T-helper 1 cell (primary cell): Measurements from ENCODE around the gene CHST11.

ENCODE experiments used
- DNase-seq, 5 donors: peaks; one replicate each; pipeline ENCODE4 v3.0.0-alpha.2; 2012 to 2020

CHST11 gene

DNA sequence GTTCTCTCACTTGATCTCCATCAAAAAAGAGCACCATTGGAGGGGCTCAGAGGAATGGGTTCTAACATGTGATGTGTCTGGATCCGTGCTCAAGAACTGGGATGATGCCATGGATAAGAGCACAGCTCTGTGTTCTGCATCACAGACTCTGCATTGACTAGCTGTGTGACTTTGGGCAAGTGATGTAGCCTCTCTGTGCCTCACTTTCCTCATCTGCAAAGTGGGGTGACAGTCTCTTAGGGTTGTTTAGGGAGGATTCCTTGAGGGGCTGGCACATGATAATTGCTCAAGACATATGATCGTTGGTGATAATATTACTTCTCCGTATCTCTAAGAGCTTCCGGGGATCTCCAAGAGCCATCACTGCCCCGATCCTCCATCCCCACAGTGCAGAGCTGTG, 202.3 kb downstream of the CHST11 start:
- DNase-seq: no peak

DNA sequence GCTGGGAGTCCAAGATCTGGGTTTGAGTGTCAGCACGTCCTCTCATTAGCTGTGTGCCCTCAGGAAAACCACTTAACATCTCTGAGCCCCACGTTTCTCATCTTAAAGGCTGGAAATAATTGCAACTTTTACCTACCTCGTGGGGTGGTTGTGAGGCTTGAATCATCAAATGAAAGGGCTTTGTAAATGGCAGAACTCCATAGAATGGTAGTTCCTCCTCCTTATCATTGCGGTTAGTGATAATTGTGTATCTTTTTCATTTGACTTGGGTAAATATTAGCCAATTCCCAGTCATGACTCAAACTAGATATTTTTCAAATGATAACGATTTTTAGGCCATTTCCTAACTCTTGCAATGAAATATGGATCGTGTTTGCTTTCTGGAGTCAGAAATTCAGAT, 205.5 kb downstream of the CHST11 start:
- DNase-seq: no peak

DNA sequence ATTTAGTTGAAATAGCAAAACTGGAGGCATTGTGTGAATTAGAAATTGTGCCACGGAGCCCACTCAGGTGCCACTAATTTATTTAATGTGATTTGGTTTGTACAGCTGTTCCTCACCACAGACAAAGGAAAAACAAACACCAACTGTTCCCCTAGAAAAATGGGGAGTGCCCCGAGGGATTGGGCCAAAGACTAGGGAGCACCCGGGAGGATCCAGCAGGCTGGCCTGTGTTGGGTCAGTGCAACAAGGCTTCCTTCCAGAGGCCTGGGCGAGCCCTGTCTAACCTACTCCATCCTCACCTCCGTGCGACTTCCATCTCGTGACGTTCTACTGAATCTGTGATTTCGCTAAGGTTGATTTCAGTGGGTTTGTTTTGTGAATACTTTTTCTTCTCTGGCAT, 206.2 kb downstream of the CHST11 start:
- DNase-seq: no peak

DNA sequence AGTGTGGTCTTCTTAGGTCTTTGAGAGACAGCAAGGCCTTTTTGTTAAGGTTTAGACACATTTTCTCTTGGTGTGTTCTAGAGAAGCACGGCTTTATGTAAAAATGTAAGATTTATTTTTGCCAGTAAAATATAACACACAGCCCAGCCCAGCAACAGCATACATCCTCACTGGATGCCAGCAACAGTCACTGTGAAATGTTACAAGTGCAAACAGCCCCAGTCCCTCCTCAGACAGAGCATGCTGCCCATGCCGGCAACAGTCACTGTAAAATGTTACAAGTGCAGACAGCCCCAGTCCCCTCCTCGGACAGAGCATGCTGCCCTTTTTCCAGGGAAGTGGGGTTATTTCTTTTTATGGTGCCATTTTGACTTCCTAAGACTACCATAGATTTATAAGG, 207.6 kb downstream of the CHST11 start:
- no peak for DNase-seq

DNA sequence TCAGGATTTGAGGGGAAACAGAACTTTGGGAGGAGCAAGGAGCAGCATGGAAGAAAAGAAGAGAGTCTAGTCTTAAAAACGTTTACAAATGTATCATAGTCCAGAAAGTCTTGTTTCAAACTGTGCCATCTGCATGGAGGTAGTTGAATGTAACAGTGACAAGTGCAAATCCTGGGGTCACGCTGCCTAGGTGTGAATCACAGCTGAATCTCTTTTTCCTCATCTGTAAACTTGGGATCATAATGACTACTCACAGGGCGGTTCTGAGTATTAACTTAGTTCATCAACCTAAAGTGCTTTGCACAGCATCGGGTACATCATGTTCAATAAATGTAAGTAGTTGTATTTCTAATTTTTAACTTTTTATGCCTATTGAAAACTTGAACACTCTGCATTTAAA, 208.5 kb downstream of the CHST11 start:
- no peak for DNase-seq

DNA sequence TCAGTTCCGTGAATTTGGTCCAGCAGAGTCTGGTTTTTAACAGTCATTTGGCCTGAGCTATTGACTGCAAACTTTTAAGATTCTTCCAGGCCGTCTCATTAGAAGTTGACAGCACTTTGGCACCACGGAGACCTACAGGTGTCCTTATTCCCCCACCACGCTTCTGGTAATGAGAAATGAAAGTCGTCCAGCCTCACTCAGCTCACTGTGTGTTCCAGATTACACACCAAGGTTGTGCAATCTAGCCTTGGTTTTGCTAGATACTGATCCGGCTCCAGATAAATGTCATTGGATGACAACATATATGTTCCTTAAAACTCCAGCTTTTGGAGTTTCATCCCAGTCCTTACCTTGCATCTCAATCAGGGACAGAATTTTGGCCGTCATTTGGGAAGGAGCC, 210.4 kb downstream of the CHST11 start:
- DNase-seq: no peak

DNA sequence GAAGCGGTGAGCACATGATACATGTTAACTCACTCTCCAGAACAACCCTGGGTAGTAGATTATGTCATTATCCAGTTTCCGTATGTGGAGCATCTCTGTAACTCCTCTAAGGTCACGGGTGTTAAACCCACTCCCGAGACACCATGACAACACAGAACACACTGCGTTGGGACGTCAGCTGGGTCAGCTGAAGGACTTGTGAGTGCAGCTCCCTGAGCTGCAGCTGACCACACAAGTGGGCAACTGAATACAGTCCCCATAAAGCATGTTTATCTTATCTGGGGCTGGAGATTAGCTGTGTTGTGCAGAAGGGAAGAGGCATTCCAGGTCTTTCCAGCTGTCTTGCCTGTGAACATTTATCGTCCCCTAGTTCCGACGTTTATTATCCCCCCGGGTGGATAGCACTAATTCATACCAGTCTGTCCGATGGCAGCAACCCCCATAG, 211.5 kb downstream of the CHST11 start:
- DNase-seq: no peak

DNA sequence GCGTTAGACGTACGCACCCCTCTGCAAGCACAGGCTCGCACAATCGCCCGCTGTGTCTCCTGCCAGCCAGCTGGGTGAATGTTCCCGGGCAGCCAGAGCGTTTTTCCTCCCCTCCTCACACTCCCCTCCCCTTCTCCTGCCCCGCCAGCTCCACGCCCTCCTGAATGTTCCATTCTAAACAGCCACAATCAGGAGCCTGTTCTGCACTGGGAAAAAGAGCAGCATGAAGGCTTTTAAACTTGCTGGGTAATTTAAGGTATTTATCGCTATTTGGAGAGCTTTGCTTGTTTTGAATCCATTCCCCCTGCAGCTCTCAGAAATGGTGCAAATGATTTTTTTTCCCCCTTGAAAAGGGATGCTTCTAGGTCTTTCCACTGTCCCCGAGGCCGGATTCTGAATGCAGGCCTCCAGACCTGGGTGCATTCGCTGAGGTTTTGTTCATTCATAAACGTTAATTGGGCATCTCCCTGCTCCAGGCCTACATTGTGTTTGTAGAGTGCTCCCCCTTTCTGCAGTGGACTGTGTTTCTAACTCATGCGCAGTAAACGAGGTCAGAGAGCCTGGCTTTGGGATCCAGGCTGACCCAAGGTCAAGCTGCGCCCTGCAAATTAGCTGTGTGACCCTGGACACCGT, 212.5 kb downstream of the CHST11 start:
- no peak for DNase-seq

DNA sequence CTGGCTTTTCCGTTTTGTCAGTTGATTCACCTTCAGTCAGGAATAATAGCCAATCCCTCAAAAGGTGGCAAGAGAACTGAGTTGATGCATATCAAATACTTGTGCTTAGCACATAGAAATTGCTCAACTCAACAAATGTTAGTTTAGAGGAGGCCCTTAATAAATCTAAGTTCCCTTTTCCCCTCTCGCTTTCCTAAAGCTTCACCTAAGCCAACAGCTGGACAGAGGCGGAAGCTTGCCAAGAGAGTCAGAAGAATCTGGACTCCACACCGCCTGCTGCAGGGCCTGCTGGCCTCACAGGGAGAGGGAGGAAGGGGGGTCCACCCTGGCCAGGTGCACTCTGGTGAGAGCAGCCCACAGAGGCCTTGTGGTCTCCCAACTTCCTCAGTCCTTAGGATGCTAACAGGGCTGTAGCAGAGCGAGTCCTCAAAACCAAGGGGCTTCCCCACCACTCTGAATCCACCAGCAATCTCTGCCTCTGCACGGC, 213.1 kb downstream of the CHST11 start:
- DNase-seq: peak in 1 of 5 donors; percentile 61

DNA sequence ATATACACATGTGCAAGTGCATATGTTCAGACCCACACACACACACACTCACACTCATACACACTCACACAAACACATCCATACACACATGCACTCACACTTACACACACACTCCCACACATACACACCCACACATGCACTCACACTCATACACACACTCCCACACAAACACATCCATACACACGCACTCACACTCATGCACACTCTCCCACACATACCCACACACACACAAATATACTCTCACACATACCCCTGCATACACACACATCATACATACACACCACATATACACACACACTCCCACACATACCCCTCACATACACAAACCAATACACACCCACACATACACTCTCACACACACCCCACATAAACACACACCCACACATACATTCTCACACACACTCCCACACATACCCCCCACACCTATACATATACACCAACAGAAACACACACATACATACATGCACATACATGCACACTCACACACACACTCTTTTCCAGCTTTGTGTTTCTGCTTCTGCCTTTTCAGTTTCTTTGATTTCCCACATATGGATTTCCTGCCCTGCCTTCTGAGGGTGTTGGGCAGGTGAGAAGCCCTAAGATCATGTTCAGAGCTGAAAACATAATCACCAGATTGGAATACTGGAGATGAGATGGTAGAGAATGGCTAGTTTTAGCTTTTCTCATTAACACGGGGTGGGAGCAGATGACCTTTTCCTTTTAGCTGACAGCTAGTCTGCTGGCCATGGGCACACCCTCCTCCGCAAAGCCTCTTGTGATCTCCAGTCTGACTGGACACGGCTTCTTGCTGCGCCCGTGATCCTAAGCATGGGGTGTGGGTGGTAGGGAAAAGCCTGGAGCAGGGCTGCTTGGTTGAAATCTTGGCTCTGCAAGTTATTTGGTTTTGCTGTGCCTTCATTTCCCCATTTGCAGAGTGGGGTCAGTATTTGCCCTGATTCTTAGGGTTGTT, 214.0 kb downstream of the CHST11 start:
- DNase-seq: no peak

DNA sequence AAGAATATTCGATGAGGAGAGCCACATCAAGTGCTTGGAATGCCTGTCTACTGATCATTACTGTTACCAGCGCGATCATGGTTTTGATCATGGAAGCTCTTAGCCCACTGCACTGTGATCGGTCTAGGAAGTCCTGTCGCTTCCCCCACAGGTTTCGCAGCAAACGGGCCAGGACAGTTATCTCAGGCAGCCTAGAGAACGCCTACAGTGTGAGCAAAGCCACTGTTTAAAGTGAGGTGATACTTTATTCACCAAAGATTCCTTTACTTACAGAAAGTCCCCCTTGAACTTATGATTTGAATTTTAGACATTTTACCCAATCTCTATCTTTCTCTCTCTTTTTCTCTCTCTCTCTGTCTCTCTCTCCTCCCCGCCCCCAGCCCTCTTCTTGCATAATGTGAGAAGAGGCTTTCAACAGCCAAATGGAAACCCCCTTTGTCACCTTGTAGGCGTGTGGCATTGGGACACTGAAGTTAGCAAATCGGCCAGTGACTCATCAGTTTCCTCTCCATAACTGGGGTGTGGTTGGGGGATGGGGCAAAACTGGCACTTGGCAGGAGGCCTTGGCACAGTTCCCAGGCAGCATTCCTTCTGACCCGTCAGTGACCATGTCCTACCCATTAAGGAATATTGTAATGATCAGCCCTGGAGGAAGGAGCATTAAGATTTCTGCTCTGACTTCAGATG, 214.8 kb downstream of the CHST11 start:
- peak; percentile 34 to 91 (median 50) for DNase-seq

DNA sequence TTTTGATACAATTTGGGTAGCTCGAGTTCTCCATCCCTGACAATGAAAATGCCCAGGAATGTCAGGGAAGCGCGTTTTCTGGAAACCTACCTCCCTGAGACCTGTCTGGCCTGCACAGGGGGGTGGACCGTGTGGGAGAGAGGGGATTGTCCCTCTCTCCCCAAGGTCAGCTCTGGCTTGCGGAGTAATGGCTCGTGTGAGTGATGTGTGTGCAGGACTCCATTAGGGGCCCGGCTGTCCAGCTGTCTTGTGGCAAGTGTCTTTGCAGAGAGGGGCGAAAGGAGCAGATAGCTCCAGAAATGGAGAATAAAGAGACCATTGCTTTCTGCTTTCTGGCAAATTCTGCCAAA, 215.3 kb downstream of the CHST11 start:
- DNase-seq: no peak

DNA sequence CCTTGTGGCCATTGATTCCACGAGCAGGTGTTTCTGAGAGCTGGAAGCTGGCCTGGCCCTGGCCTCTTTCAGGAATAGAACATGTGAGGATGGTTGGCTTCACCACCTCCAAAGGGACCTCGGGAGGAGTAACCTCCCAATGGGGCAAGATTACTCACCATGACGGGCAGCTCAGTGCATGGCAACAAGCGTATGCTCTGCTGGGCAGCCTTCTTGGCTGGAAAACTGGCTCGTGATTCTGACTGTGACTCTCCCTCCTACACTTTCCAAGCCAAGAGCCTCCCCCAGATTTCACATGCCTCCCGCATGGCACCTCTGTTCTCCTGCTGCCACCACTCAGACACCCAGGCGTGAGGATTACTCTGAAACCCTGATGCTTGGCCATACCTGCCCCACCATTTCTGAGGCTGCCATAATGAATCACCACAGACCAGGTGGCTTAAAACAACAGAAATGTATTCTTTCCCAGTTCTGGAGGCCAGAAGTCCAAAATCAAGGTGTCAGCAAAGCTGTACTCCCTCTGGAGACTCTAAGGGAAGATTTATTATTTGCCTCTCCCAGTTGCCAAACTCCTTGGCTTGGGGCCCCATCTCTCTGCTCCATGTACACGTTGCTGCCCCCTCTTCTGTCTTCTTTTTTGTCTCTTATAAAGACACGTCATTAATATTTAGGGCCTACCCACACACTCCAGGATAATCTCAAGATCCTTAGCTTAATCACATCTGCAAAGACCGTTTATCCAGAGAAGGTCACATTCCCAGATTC, 215.9 kb downstream of the CHST11 start:
- DNase-seq: no peak

DNA sequence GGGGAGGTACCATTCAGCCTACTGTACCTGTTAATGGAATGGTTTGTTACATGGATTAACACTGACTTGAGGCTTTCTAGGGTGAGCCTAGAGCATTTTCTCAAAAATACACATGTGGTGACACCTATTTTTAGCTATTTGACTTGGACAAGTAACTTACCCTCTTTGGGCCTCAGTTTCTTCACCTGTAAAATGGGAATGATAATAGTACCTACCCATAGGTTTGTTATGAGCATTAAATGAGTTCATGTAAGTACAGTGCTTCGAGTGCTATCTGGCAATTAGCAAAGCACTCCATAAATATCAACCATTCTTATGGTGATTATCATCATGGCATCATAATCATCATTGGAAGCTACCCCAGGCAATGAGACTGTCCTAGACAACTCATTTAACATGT, 216.5 kb downstream of the CHST11 start:
- DNase-seq: no peak

DNA sequence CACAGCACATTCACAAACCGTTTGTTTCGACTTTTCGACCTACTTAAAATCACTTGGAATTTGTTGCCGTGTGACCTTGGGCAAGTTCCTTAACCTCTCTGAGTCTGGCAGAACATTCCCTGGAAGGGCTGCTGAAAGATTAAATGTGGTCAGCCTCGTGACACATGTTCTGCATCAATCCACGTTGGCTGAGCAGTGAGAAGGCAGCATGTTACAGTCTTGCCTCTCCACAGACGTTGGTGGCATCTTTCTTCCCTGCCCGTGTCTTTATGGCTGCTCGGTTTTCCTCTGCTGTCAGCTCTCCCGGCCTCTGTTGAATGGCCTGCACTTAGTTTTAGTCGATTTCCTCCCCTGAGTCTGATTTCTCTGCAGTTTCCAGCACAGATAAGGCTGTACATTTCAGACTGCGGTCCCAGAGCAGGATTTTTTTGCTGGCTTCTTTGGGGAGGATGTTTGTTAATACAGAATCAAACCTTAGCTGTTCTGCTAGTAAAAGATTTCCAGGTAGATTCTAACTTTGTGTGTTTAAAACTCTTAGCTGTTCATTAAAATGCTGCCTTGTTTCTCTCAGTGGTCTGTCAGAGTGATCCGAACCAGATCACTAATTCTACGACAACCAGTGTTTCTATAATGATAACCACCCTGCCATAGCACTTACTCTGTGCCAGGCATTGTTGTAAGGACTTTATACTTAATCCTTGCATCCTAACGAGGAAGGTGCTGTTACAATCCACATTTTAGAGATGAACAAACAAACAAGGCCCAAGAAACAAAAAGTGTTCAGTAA, 217.1 kb downstream of the CHST11 start:
- no peak for DNase-seq

DNA sequence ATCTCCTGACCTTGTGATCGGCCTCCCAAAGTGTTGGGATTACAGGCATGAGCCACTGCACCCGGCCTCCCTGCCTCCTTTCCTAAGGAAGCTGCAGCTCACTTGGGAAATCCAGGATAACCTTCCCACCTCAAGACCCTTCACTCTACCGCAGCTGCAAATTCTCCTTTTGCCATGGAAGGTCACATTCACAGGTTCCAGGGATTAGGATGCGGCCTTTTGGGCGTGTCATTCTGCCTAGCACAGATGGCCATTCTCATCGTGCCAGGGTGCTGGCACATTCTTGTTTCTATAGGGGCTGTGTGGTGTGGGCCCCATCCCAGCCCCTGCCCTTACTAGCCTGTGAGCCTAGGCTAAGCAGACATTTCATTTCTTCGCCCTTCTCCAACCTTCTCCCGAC, 219.9 kb downstream of the CHST11 start:
- DNase-seq: no peak

DNA sequence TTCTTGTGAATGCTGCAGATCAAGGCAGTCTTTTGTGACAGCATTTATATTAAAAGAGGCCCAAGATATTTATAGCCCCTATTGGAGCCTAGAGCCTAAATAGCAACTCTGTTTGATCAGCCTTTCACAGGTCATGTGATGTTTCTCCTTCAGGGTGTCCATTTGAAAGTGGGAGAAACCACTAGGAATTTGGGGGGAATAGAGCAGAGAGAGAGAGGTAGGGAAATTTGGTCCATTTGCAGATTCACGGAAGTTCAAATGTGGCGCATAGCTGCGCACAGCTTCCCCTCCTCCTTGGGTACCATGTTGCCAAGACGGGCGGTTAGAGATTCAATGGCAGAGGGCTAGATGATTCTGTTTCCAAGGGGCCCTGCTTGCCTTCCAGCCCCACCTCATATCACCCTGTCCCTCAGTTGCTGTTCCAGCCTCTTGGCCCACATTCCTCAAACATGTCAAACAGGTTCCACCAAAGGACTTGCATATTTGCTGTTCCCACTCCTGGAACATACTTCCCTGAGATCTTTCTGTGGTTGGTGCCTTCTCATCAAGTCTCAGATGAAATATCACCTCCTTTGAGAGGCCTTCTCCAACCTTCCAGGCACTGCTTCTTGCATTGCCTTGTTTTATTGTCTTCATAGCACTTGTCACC, 220.8 kb downstream of the CHST11 start:
- DNase-seq: no peak

DNA sequence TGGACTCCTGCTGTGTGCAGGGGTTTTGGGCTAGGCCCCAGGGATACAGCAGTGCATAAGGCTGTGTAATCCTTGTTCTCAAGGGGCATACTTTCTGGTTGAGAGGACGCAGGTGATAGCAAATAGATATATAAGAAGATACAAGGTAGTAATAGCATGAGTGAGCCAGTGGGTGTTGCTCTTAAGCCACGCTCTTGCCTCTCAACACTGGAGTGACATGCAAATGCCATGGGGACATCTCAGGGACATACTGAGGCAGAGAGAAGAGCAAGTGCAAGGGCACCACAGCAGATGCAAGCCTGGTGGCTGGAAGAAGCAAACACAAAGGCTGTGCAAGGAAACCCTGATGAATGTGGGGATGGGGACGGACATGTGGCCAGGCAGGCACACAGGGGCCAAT, 223.3 kb downstream of the CHST11 start:
- peak in 1 of 5 donors; percentile 83 for DNase-seq

DNA sequence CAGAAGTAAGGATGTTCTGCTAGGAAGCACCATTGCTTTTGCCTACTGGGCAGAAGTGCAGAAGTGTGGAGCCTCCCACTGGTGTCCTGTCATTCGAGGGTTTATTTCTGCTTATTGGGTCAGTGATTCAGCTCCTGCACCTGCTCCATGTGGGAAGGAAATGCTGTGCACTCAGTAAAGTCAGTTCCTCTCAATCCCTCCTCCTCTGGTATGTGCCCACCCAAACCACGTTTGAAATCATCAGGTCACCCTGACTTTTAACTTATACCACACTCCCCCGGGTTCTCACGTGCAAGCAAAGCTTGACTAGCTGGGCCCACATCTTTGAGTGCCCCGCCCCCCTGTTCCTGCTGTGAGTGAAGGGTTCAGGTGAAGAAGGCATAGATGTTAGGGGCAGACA, 223.7 kb downstream of the CHST11 start:
- no peak for DNase-seq

DNA sequence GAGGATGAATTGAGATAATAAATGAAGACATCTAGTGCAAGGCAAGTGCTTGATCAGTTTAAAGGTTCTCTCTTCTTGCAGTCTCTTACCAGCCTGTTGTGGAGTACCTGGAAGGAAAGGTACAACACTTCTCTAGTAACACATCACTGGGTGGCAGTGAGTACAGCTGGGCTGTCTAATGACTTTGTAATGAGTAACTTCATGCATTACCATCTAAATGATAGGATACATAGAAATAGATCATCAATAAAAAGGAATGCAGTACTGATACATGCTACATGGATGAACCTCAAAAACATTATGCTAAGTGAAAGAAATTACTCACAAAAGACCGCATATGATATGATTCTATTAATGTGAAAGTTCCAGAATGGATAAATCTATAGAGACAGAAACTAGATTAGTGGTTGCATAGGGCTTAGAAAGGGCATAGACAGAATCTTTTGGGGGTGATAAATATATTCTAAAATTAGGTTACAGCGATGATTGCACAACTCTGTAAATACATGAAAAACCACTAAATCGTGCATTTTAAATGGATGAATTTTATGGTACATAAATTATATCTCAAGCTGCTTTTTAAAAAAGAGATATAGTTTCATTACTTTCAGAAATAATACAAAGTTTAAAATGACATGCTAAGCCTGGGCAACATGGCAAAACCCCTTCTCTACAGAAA, 224.4 kb downstream of the CHST11 start:
- peak in 1 of 5 donors; percentile 30 for DNase-seq
